ENCODE results near the gene ATG14. TPM values are rescaled to one million over a fixed set of nuclear protein-coding genes. Genes with fewer than 3 reads are reported as not detected.
"Not testable (repeated sequence)": the region's sequence is repeated elsewhere in the genome, so short reads cannot be mapped to it uniquely, and the experiment has no call there.

The ATG14 gene
- polyA plus RNA-seq, 2 of the 4 experiments (the other 2 are of a cell fraction), result 5.9 to 7.4 TPM

DNA sequence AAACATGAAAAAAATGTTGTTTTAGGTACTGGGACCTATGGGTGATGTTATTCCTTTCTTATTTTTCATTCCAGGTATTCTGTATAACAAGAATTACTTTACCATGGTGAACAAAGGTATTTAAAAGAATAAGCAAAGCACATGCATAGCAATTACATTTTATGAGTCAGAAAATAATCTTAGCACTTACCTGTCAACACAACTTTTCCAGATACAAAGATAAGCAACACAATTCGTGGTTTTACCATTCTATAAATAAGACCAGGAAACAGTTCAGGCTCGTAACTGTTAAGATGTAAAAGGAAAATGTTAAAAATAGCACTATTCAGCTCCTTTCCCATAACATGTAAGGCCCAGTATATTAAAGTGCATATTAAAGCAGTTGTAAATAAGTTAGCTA is 12.3 kb upstream of the ATG14 start:
- DNase-seq (ENCODE audit: low read depth in 1 of 2, low spot score in 1 of 2) (no peak), ATAC-seq (no peak), FAIRE-seq (no peak)
- Histone ChIP-seq H3K4me3 (no peak overlapping the region), H3K27ac (no peak overlapping the region), H3K4me2 (no peak overlapping the region), H3K9me3 (no peaks in the 10 kb centered on the region), H3K4me1 (no peaks in the 10 kb centered on the region)
- no peak for TF ChIP-seq CBX2 (IDR thresholded peaks at IDR 0.05; ENCODE audit: borderline replicate concordance, low read depth)
- TF ChIP-seq, protein P1, sequence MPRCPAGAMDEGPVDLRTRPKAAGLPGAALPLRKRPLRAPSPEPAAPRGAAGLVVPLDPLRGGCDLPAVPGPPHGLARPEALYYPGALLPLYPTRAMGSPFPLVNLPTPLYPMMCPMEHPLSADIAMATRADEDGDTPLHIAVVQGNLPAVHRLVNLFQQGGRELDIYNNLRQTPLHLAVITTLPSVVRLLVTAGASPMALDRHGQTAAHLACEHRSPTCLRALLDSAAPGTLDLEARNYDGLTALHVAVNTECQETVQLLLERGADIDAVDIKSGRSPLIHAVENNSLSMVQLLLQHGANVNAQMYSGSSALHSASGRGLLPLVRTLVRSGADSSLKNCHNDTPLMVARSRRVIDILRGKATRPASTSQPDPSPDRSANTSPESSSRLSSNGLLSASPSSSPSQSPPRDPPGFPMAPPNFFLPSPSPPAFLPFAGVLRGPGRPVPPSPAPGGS (IDR thresholded peaks at IDR 0.05), result no peak
- no peak for TF ChIP-seq ESRRA (IDR thresholded peaks at IDR 0.05; ENCODE audit: borderline replicate concordance, low read length)
- TF ChIP-seq EHMT2 (IDR thresholded peaks at IDR 0.05; ENCODE audit: low read depth), result no peak
- TF ChIP-seq, protein P2, sequence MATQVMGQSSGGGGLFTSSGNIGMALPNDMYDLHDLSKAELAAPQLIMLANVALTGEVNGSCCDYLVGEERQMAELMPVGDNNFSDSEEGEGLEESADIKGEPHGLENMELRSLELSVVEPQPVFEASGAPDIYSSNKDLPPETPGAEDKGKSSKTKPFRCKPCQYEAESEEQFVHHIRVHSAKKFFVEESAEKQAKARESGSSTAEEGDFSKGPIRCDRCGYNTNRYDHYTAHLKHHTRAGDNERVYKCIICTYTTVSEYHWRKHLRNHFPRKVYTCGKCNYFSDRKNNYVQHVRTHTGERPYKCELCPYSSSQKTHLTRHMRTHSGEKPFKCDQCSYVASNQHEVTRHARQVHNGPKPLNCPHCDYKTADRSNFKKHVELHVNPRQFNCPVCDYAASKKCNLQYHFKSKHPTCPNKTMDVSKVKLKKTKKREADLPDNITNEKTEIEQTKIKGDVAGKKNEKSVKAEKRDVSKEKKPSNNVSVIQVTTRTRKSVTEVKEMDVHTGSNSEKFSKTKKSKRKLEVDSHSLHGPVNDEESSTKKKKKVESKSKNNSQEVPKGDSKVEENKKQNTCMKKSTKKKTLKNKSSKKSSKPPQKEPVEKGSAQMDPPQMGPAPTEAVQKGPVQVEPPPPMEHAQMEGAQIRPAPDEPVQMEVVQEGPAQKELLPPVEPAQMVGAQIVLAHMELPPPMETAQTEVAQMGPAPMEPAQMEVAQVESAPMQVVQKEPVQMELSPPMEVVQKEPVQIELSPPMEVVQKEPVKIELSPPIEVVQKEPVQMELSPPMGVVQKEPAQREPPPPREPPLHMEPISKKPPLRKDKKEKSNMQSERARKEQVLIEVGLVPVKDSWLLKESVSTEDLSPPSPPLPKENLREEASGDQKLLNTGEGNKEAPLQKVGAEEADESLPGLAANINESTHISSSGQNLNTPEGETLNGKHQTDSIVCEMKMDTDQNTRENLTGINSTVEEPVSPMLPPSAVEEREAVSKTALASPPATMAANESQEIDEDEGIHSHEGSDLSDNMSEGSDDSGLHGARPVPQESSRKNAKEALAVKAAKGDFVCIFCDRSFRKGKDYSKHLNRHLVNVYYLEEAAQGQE (IDR thresholded peaks at IDR 0.05), result no peak
- no peak for TF ChIP-seq MYC (IDR thresholded peaks at IDR 0.05; ENCODE audit: borderline replicate concordance, low read length)
- TF ChIP-seq, protein P3, sequence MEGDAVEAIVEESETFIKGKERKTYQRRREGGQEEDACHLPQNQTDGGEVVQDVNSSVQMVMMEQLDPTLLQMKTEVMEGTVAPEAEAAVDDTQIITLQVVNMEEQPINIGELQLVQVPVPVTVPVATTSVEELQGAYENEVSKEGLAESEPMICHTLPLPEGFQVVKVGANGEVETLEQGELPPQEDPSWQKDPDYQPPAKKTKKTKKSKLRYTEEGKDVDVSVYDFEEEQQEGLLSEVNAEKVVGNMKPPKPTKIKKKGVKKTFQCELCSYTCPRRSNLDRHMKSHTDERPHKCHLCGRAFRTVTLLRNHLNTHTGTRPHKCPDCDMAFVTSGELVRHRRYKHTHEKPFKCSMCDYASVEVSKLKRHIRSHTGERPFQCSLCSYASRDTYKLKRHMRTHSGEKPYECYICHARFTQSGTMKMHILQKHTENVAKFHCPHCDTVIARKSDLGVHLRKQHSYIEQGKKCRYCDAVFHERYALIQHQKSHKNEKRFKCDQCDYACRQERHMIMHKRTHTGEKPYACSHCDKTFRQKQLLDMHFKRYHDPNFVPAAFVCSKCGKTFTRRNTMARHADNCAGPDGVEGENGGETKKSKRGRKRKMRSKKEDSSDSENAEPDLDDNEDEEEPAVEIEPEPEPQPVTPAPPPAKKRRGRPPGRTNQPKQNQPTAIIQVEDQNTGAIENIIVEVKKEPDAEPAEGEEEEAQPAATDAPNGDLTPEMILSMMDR (IDR thresholded peaks at IDR 0.05), result no peak
- no peak for TF ChIP-seq CHD4 (IDR thresholded peaks at IDR 0.05; ENCODE audit: borderline replicate concordance)
- no peak for TF ChIP-seq RARB (CRISPR knock-in tag; IDR thresholded peaks at IDR 0.05)
- no peak for TF ChIP-seq HOXA7 (CRISPR knock-in tag; IDR thresholded peaks at IDR 0.05)
- no peak for TF ChIP-seq POLR2AphosphoS2 (conservative IDR thresholded peaks at IDR 0.05; ENCODE audit: low read length)
- no peak for TF ChIP-seq HEYL (CRISPR knock-in tag; IDR thresholded peaks at IDR 0.05)
- TF ChIP-seq ZNF302 (CRISPR knock-in tag; IDR thresholded peaks at IDR 0.05), result no peak
- TF ChIP-seq EHF (CRISPR knock-in tag; IDR thresholded peaks at IDR 0.05), result no peak
- TF ChIP-seq KDM5A (IDR thresholded peaks at IDR 0.05), result no peak
- TF ChIP-seq, protein P4, sequence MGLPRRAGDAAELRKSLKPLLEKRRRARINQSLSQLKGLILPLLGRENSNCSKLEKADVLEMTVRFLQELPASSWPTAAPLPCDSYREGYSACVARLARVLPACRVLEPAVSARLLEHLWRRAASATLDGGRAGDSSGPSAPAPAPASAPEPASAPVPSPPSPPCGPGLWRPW (IDR thresholded peaks at IDR 0.05), result no peak
- TF ChIP-seq, protein P5, sequence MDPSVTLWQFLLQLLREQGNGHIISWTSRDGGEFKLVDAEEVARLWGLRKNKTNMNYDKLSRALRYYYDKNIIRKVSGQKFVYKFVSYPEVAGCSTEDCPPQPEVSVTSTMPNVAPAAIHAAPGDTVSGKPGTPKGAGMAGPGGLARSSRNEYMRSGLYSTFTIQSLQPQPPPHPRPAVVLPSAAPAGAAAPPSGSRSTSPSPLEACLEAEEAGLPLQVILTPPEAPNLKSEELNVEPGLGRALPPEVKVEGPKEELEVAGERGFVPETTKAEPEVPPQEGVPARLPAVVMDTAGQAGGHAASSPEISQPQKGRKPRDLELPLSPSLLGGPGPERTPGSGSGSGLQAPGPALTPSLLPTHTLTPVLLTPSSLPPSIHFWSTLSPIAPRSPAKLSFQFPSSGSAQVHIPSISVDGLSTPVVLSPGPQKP (IDR thresholded peaks at IDR 0.05; ENCODE audit: low read depth, low read length), result no peak
- POLR2A ChIA-PET, result no interaction called here
- CTCF ChIA-PET, result interaction anchor here (1.1 to 3.0 kb wide), 7 partner anchors 8 to 916 kb away, joined by 3 to 14 read pairs (median 4); no protein-coding TSS in a partner anchor
- 21% methylated on average over 2 of the region's 2 CpGs for WGBS (ENCODE audit: missing lambda C conversion rate)

DNA sequence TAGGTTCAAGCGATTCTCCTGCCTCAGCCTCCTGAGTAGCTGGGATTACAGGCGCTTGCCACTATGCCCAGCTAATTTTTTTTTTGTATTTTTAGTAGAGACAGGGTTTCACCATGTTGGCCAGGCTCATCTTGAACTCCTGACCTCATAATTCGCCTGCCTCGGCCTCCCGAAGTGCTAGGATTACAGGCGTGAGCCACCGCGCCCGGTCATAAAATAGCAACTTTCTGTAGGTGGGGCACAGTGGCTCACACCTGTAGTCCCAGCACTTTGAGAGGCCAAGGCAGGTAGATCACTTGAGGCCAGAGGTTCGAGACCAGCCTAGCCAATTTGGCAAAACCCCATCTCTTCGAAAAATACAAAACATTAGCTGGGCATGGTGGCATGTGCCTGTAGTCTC is 10.7 kb upstream of the ATG14 start:
- DNase-seq (ENCODE audit: low read depth in 1 of 2, low spot score in 1 of 2); H3K27ac ChIP-seq; ATAC-seq; H3K9me3 ChIP-seq; POLR2A ChIA-PET; FAIRE-seq; H3K4me2 ChIP-seq; H3K4me3 ChIP-seq; H3K4me1 ChIP-seq: not testable (repeated sequence)
- CTCF ChIA-PET, result interaction anchor here (1.8 kb wide), 1 partner anchor 24 kb away, joined by 9 read pairs; no protein-coding TSS in a partner anchor
- 67% methylated on average over 11 of the region's 11 CpGs for WGBS (ENCODE audit: missing lambda C conversion rate)

Measured in A549 (cell line).